Liver (tissue), 9 donors: ENCODE data around the gene UNC13D. TPM values are rescaled to one million over a fixed set of nuclear protein-coding genes. Genes with fewer than 3 reads are reported as not detected.

Source experiments
- DNase-seq: peaks from one replicate; pipeline ENCODE4 v3.0.0-alpha.2; 2017; ENCODE audit warnings: low spot score
- H3K27ac ChIP-seq, 2 donors: one replicate each; pipeline ENCODE4 v1.7.0; 2013; ENCODE audit warnings: inconsistent platforms in 2 of 2, low read length in 2 of 2, control low read depth in 1 of 2, low read depth in 1 of 2, mild to moderate bottlenecking in 1 of 2
- H3K27me3 ChIP-seq, 4 donors: one replicate each; pipeline versions ENCODE4 v1.6.1 to v1.7.0; 2013; ENCODE audit warnings: low read length in 3 of 4, inconsistent platforms in 1 of 4, mild to moderate bottlenecking in 1 of 4, moderate library complexity in 1 of 4; ENCODE audit not compliant: control insufficient read depth in 4 of 4, insufficient read depth in 4 of 4
- H3K36me3 ChIP-seq, 4 donors: one replicate each; pipeline versions ENCODE4 v1.6.1 to v1.7.0; 2013; ENCODE audit warnings: low read length in 3 of 4, mild to moderate bottlenecking in 3 of 4, low read depth in 1 of 4, moderate library complexity in 1 of 4; ENCODE audit not compliant: control insufficient read depth in 4 of 4, insufficient read depth in 3 of 4
- H3K4me1 ChIP-seq, 4 donors: one replicate each; pipeline versions ENCODE4 v1.6.1 to v1.7.0; 2013; ENCODE audit warnings: low read length in 3 of 4, mild to moderate bottlenecking in 3 of 4, moderate library complexity in 1 of 4; ENCODE audit not compliant: control insufficient read depth in 4 of 4, insufficient read depth in 4 of 4
- H3K4me3 ChIP-seq, 3 donors: one replicate each; pipeline versions ENCODE4 v1.6.1 to v1.7.0; 2013; ENCODE audit warnings: low read length in 3 of 3, control low read depth in 1 of 3, low read depth in 1 of 3, mild to moderate bottlenecking in 1 of 3
- H3K9ac ChIP-seq, 2 donors: one replicate each; pipeline ENCODE4 v1.7.0; 2013; ENCODE audit warnings: low read length in 2 of 2, mild to moderate bottlenecking in 2 of 2, moderate library complexity in 2 of 2, control low read depth in 1 of 2, low read depth in 1 of 2
- H3K9me3 ChIP-seq, 4 donors: one replicate each; pipeline versions ENCODE4 v1.6.1 to v1.7.0; 2013; ENCODE audit warnings: low read length in 3 of 4; ENCODE audit not compliant: control insufficient read depth in 4 of 4
- HNF4A ChIP-seq, 2 donors: conservative IDR thresholded peaks; 2 replicates each; pipeline ENCODE4 v1.6.1; 2016; ENCODE audit warnings: antibody characterized with exemption in 2 of 2, mild to moderate bottlenecking in 2 of 2
- JUND ChIP-seq, 2 donors: IDR thresholded peaks; 2 replicates each; pipeline ENCODE4 v1.6.1; 2016; ENCODE audit warnings: antibody characterized with exemption in 2 of 2
- RAD21 ChIP-seq, 2 donors: IDR thresholded peaks; 2 replicates each; pipeline ENCODE4 v1.6.1; 2016; ENCODE audit warnings: antibody characterized with exemption in 2 of 2, mild to moderate bottlenecking in 2 of 2
- RXRA ChIP-seq, 2 donors: IDR thresholded peaks; 2 replicates each; pipeline ENCODE4 v1.6.1; 2017 to 2018; ENCODE audit warnings: antibody characterized with exemption in 2 of 2, mild to moderate bottlenecking in 1 of 2
- TAF1 ChIP-seq: conservative IDR thresholded peaks from 2 replicates; pipeline ENCODE4 v1.6.1; 2016; ENCODE audit warnings: antibody characterized with exemption, mild to moderate bottlenecking
- YY1 ChIP-seq: IDR thresholded peaks from 2 replicates; pipeline ENCODE4 v1.6.1; 2016; ENCODE audit warnings: antibody characterized with exemption, mild to moderate bottlenecking
- WGBS: extraction: QIAGEN DNeasy Blood & Tissue Kit; methylation state at CpG from one replicate; pipeline ENCODE4 v1.1.7; 2013; 5-methylcytosine and 5-hydroxymethylcytosine counted together
- polyA plus RNA-seq, 2 donors: library from polyadenylated mRNA; stranded (reverse) in 1 of 2; unstranded in 1 of 2; fragments of 200-250 nt in 1 of 2; fragments of >200 nt in 1 of 2; fragmentation: Nextera tagmentation in 1 of 2; extraction: Ambion mirVana in 1 of 2; gene quantifications; one replicate each; pipeline versions ENCODE4 v1.2.1 to v1.2.3, GENCODE V29; 2013 to 2015
- total RNA-seq, 2 donors: library from RNA; depleted of rRNA; stranded (reverse); fragments of >200 nt; gene quantifications; one replicate each; pipeline ENCODE4 v1.2.3, GENCODE V29; 2014
- TF ChIP-seq, protein P1 (sequence below): fragments of 150-350 bp; IDR thresholded peaks from 2 replicates; pipeline ENCODE4 v1.5.1; 2017; ENCODE audit warnings: improper control_type of control experiment, low read depth, low read length; ENCODE audit not compliant: missing input control
- TF ChIP-seq, protein P2 (sequence below): IDR thresholded peaks from 2 replicates; pipeline ENCODE4 v1.6.1; 2016; ENCODE audit warnings: antibody characterized with exemption
- TF ChIP-seq, protein P3 (sequence below): IDR thresholded peaks from 2 replicates; pipeline ENCODE4 v1.6.1; 2016; ENCODE audit warnings: antibody characterized with exemption, mild to moderate bottlenecking
- TF ChIP-seq, protein P4 (sequence below): IDR thresholded peaks from 2 replicates; pipeline ENCODE4 v1.6.1; 2016; ENCODE audit warnings: antibody characterized with exemption
- donor health status: healthy.
- donor health status: healthy.
- donor health status: healthy.
- donor health status: healthy.
- donor health status: healthy.

UNC13D gene
- total and polyA plus RNA-seq, 4 donors: 2.1 to 22.9 (median 7.6) TPM

DNA sequence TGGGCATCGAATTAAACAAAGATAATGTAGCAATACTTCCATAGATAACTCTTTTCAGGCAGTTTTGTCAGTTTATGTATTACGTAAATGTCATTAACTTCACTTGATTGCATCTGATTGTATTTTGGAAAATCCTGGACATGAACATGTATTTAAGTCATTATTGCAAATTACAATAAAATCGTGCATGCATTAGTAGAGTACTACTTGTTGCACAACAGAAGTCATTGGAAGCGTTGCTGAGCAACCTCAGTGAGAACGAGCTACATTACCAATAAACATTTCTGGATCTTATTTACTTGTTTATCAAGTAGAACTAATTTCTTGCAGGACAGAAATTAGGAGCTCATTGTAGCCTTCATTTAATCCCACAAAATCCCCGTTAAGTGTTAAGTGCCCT is 53.0 kb downstream of the UNC13D start:
- H3K9ac ChIP-seq: no peak overlapping the region
- H3K27ac ChIP-seq: no peak overlapping the region
- no peaks in the 10 kb centered on the region for H3K27me3 ChIP-seq
- H3K4me1 ChIP-seq: peaks cover 0 to 2% (median 1%) of the 10 kb centered on the region in 4 donors
- 87% methylated on average over 6 of the region's 6 CpGs for WGBS
- TF ChIP-seq, protein P1, sequence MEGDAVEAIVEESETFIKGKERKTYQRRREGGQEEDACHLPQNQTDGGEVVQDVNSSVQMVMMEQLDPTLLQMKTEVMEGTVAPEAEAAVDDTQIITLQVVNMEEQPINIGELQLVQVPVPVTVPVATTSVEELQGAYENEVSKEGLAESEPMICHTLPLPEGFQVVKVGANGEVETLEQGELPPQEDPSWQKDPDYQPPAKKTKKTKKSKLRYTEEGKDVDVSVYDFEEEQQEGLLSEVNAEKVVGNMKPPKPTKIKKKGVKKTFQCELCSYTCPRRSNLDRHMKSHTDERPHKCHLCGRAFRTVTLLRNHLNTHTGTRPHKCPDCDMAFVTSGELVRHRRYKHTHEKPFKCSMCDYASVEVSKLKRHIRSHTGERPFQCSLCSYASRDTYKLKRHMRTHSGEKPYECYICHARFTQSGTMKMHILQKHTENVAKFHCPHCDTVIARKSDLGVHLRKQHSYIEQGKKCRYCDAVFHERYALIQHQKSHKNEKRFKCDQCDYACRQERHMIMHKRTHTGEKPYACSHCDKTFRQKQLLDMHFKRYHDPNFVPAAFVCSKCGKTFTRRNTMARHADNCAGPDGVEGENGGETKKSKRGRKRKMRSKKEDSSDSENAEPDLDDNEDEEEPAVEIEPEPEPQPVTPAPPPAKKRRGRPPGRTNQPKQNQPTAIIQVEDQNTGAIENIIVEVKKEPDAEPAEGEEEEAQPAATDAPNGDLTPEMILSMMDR: no peak
- TF ChIP-seq RXRA (IDR thresholded peaks at IDR 0.05): no peak
- no peak for TF ChIP-seq YY1
- no peak for TF ChIP-seq TAF1
- DNase-seq: no peak
- H3K4me3 ChIP-seq: no peak overlapping the region
- H3K36me3 ChIP-seq: peaks cover 0 to 10% (median 5%) of the 10 kb centered on the region in 4 donors
- no peaks in the 10 kb centered on the region for H3K9me3 ChIP-seq

DNA sequence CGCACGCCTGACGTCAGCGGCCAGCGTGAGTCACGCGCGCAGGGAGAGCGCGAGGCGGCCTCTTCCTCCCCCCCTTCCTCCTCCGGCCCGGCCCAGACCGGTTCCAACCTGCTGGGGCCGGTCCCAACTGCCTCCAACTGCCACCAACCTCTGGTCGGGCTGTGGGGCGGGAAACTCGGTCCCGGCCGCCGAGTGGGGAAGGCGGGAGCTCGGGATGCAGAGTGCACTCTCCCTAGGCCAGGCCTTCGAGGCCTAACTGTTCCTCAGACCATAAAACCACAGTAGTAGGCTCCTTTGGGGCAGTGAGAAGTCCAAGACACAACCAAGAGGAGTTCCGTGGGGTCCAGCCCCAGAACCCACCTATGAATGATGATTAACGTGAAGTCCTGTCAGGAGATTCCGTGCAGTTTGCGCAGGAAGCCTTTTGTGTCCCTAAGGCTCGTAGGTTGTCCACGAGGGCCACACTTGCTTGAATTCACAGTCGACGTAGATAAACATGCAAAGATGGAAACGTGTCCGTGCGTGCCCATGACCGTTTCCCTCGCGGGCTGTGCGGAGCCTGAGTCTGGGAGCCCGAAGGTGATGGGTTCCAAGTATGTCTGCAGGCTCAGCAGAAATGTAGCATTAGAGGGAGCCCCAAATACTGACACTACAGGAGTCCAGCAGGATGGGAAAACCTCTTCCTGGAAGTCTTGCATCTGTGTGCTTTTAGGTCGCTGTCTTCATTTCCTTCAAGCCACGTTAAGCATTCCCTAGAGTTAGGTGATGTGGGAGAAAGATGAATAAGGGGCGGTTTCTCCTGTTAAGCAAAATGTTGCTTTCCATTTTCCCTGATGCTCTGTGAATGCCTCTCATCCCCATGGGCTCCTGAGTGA is 59.0 kb downstream of the UNC13D start:
- Histone ChIP-seq H3K4me1 (peaks cover 2 to 24% (median 10%) of the 10 kb centered on the region in 4 donors), H3K4me3 (peak overlapping the region; percentile 66 to 94 (median 74)), H3K9me3 (no peaks in the 10 kb centered on the region), H3K36me3 (no peaks in the 10 kb centered on the region), H3K27ac (peak overlapping the region; percentile 96 to 99), H3K9ac (peak overlapping the region; percentile 95 to 98), H3K27me3 (no peaks in the 10 kb centered on the region)
- 7% methylated on average over 43 of the region's 43 CpGs for WGBS
- peak; percentile 94 for DNase-seq
- TF ChIP-seq, protein P2, sequence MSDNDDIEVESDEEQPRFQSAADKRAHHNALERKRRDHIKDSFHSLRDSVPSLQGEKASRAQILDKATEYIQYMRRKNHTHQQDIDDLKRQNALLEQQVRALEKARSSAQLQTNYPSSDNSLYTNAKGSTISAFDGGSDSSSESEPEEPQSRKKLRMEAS: peak; percentile 31
- TF ChIP-seq, protein P3, sequence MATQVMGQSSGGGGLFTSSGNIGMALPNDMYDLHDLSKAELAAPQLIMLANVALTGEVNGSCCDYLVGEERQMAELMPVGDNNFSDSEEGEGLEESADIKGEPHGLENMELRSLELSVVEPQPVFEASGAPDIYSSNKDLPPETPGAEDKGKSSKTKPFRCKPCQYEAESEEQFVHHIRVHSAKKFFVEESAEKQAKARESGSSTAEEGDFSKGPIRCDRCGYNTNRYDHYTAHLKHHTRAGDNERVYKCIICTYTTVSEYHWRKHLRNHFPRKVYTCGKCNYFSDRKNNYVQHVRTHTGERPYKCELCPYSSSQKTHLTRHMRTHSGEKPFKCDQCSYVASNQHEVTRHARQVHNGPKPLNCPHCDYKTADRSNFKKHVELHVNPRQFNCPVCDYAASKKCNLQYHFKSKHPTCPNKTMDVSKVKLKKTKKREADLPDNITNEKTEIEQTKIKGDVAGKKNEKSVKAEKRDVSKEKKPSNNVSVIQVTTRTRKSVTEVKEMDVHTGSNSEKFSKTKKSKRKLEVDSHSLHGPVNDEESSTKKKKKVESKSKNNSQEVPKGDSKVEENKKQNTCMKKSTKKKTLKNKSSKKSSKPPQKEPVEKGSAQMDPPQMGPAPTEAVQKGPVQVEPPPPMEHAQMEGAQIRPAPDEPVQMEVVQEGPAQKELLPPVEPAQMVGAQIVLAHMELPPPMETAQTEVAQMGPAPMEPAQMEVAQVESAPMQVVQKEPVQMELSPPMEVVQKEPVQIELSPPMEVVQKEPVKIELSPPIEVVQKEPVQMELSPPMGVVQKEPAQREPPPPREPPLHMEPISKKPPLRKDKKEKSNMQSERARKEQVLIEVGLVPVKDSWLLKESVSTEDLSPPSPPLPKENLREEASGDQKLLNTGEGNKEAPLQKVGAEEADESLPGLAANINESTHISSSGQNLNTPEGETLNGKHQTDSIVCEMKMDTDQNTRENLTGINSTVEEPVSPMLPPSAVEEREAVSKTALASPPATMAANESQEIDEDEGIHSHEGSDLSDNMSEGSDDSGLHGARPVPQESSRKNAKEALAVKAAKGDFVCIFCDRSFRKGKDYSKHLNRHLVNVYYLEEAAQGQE: peak; percentile 76
- TF ChIP-seq RAD21 (IDR thresholded peaks at IDR 0.05) (peak; percentile 10 to 27), RXRA (IDR thresholded peaks at IDR 0.05) (no peak), HNF4A (conservative IDR thresholded peaks at IDR 0.05) (peak in 1 of 2 donors; percentile 6), JUND (IDR thresholded peaks at IDR 0.05) (peak; percentile 39 to 75)
- TF ChIP-seq, protein P4, sequence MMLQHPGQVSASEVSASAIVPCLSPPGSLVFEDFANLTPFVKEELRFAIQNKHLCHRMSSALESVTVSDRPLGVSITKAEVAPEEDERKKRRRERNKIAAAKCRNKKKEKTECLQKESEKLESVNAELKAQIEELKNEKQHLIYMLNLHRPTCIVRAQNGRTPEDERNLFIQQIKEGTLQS: no peak
